Left kidney (tissue), 2 donors: Measurements from ENCODE around the gene ABCG4. TPM values are rescaled to one million over a fixed set of nuclear protein-coding genes. Genes with fewer than 3 reads are reported as not detected.
"Not testable (repeated sequence)": the region's sequence is repeated elsewhere in the genome, so short reads cannot be mapped to it uniquely, and the experiment has no call there.

Source experiments
- DNase-seq: peaks from one replicate; pipeline ENCODE4 v3.0.0-alpha.2; 2013
- polyA plus RNA-seq: library from polyadenylated mRNA; unstranded; fragments of 120-200 nt; gene quantifications from one replicate; pipeline ENCODE4 v1.2.1, GENCODE V29; 2013; ENCODE audit not compliant: insufficient read length

ABCG4 gene
- polyA plus RNA-seq, 1 donor = 1.0 TPM

GRCh38 chr11:119115484-119116234, 33.2 kb upstream of the ABCG4 start:
- DNase-seq = no peak

DNA sequence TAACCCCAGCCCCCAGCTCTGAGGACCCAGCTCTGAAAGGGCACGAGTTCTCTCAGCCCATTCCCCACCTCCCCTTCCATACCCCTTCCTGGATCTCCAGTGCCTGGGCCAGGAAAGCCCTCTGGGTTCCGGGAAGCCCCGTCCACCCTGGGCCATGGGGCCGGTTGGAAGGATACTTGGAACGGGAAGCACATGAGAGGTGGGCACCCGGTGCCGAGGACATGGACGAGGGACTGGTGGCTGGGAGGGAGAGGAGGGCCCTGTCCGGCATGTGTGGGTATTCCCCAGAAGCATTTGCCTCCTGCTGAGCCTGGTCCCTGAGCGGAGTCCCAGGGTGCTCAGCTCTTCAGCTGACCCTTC, 32.6 kb upstream of the ABCG4 start:
- DNase-seq = no peak

DNA sequence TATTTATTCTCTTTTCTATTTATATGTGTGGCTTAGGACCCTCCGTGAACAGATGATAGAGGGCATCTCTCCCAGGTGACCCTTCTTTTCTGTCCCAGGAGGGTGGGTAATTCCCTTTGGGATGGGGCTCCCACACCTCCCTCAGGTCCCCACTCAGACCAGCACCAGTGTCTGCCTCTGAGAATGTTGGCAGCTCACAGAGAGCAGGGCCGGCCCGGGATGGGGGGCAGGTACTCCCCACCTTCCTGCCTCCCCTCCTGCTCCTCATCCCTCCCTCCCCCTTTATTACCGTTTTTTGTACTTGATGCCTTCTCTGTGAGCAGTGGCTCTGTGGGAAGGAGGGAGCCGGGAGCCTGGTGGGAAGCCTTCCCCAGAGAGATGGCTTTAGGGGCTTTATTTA, 32.3 kb upstream of the ABCG4 start:
- DNase-seq = no peak

DNA sequence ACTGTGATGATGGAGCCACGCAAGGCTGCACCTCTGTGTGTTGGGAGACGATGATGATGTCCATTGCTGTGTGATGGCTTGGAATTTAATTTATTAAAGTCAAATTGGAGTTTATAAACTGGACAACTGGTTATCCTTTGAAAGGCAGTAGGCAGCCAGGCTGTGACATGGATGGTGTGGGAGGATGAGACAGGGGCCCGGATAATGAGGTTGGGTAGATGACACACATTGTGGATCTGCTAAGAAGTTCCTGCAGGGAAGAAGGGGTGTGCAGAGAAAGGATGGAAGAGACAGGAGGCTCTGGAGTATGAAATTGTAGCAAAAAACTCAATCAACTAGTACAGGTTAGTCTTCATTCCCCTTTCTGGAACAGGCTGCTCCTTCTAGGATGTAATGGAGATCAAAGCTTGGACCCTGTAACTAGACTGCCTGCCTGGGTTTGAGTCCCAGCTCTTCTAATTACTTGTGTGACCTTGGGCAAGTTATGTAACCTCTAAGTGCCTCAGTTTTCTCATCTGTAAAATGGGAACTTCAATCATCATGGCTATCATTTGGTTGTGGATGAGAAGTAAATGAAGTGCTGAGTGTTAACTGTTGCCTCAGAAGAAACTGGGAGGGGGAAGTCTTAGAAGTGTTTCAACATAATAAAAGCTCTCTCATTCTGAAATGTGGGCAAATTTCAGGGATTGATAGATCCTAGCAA, 31.7 kb upstream of the ABCG4 start:
- DNase-seq = no peak

DNA sequence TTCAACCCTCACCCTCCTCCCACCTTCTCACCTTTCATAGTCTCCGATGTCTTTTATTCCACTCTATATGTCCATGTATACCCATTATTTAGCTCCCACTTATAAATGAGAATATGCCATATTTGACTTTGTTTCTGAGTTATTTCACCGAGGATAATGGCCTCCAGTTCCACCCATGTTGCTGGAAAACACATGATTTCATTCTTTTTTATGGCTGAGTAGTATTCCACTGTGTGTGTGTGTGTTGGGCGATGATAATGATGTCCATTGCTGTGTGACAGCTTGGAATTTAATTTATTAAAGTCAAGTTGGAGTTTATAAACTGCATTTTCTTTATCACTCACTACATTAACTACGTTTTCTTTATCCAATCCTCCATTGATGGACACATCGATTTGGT, 30.6 kb upstream of the ABCG4 start:
- DNase-seq = no peak

GRCh38 chr11:119118946-119119345, 29.9 kb upstream of the ABCG4 start:
- no peak for DNase-seq

- DNase-seq = peak; percentile 66
Measured at GRCh38 chr11:119120639-119121007, 28.2 kb upstream of the ABCG4 start.

DNA sequence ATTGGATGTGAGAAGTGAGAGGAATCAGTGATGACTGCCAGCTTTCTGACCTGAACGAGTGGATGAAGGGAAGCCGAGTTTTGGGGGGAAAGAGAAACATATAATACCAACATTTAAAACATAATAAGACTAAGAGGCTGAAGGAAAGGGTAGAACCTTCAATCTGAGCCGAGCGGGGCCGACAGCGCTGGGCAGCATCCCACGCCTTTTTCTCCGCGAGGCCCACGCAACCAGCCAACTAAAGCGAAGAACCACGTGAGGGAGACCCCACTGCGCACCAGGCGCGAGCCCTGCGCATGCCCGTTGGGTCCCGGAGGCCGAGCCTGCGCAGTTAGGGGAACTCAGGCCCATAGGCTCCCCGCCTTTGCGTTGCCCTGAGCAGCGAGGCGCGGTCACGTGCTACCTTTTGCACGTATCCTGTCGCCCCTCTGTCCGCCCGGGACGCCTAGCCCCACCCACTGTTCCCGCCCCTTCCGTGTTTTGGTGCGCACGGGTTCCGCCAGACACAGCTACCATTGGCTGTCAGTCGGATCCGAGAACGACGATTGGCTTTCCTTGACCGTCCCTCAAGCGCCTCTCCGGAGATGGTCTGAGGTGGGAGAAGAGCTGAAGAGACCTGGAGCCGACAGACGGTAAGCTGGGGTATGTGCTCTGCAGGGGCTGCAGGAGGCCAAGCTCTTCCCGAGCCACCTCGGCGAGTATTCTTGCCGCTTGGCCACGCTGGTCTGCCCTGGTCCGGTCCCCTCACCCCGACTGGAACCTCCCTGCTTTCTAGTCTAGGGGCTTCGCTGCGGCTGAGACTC, 27.6 kb upstream of the ABCG4 start, which contains the start of gene HINFP:
HINFP (plus strand) TSS at position 573 of the 803 bp plus-strand sequence. CDS start 5,365 bp downstream, outside the sequence.
- DNase-seq = peak; percentile 98

DNA sequence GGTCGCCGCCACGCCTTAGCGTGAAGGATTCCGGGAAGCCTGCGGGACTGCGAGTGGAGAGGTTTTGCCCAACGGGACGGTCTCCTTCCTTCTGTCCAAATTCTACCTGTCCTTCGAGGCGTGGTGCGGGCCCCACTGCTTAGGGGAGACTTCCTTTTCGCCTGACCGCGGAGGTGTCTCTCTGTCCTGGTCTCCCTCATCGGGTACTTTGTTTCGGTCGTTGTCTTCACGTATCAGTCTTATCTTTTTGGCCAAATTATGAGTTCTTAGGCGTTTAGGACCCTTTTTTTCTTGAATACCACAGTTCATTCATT, 27.1 kb upstream of the ABCG4 start:
- DNase-seq = no peak

DNA sequence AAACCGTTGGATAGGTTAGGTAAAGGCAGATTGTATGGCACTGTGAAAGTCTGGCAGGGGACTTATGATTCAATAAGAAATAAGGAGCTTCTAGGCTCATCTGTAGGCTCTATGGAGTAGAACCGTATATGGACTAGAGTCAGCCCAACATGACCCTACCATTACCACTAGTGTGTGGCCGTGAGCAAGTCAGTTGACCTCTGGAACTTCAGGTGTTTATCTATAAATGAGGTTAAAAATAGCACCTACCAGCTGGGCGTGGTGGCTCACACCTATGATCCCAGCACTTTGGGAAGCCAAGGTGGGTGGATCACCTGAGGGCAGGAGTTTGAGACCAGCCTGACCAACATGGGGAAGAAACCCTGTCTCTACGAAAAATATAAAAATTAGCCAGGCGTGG, 23.0 kb upstream of the ABCG4 start:
- DNase-seq = no peak

DNA sequence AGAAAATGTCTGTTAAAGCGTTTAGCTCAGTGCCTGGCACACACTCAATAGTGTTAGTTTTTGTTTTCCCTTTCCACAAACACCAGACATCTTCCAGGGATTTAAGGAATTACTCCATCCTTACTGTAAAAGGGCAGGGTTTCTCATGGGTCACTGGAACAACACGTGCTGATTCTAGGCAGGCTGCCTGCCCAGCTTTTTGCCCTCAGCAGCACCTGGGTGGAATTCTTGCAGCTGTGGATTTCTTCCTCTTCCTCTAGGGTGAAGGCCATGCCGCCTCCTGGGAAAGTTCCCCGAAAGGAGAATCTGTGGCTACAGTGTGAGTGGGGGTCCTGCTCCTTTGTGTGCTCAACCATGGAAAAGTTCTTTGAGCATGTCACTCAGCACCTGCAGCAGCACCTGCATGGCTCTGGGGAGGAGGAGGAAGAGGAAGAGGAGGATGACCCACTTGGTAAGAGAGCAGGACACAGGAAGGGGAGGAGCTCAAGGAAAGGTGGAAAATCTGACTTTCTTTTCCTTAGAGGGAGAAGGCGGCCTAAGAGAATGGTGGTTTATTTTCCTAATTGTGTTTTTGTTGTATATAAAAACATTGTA, 22.1 kb upstream of the ABCG4 start:
- no peak for DNase-seq

GRCh38 chr11:119130662-119131061, 18.2 kb upstream of the ABCG4 start:
- DNase-seq = no peak

DNA sequence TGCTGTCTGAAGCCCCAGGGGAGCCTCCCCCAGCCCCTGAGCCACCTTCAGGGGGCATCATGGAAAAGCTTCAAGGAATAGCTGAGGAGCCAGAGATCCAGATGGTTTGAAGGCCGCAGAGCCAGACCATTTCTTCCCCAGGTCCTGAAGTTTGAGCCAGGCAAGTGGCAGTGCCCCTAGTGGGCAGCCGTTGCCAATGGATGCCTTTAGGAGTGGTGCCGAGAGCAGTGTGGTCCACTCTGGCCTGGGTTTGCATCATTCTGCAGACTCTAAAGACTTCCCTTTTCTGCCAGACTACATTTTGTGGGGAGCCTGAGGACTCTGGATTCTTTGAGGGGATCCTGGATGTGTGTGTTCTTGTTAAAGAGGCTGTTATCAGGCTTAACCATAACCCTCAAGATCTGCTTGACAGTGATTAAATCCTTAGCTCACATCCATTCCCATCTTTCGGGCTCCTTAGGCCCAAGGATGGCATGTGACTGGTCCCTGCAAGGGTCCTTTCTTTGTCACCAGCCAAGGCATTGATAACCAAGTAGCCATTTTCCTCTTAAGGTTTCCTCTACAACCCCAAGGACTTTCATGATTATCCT, 14.4 kb upstream of the ABCG4 start:
- DNase-seq = no peak

GRCh38 chr11:119139276-119139675, 9.6 kb upstream of the ABCG4 start:
- DNase-seq = not testable (repeated sequence)

DNA sequence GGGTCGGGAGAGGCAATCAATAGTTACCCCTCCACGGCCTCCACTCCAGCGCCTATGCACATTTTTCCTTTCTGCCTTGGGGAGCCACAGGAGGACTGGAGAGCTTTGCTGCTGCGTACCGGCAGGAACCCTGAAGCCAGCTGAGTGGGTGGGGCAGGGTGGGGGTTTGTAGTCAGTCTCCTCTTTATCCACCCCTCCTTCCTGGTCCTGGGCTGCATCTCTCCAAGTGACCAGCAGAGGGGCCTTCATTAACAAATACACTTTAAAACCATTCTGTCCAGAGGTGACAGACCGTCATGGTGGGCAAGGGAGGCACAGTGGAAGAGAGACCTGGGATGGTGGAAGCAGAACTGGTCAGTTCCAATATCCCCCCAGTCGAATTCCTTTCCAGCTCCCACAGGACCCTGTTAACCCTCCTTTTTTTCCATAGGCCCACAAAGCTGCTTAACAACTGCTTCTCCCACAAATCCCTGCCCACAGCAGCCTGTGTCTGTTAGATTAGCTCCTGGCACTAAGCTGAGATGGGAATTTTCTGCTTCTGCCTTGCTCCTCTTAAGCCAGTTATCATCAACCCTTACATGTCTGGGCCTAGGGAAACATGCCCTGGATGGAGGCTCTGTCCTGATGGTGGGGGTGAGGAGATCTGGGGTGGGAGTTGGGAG, 3.9 kb upstream of the ABCG4 start:
- peak; percentile 46 for DNase-seq

DNA sequence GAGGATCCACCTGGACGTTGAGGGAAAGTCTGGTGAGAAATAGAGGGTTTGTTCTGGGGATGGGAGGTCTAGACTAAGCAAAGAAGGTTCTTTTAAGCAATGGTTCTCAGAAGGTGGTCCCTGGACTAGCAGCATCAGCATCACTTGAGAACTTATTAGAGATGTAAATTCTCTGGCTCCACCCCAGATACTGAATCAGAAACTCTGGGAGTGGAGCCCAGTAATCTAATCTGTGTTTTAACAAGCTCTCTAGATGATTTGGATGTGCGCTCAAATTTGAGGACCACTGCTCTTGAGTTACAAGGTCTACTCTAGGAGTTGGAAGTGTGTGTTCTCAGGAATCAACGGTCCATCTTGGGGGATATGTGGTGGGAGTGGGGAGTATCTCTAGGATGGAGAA, 3.3 kb upstream of the ABCG4 start:
- no peak for DNase-seq

DNA sequence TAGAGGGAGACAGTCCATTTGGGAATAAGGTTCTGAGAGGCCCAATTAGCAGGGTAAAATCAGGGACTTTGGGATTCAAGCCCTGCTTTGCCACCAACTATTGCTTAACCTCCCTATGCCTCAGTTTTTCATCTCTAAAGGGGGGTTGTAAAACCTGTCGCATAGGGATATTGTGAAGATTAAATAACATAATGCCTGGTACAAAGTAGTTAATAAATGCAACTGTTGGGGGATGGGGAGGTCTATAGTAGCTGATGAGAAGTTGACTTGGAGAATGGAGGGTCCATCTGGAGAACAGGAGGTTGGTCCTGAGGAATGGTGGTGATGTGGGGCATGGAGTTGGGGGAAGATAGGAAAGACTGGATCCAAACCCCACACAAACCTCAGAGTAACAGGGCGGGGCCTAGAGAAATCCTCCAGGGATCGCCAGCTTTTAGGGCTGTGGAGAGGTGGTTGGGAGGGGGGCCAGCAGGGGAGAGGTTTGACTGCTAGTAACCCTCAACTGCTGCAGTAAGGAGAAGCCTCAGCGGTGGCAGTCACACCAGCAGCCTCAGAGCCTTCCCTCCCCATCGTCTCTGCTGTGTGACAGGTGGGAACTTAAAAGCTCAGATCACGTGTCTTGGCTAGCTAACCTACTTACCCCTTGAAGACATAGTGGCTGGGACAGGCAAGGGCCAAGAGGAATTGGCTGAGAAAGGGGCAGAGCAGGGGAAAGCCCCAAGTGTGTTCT, 1.1 kb upstream of the ABCG4 start:
- no peak for DNase-seq

GRCh38 chr11:119148720-119149017, 183 bp upstream of the ABCG4 start:
- no peak for DNase-seq

GRCh38 chr11:119149786-119150275, 979 bp downstream of the ABCG4 start:
- no peak for DNase-seq

DNA sequence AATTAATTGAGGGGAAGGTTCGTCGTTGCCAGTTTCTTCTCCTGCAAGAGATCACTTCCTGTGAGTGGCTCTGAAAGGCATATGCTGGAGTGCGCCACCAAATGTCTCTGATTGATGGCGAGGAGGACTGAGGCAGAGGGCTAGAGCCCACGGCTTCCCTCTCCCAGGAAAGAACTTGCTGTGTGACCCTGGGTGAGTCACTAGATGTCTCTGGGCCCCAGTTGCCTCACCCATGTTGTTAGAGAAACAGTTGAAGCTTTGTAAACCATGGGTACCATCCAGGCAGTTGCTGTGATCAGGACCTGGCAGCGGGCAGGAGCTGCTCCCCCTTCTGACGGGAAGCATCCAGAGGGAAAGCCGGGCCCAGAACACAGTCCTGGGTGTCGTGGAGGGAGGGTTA, 3.2 kb downstream of the ABCG4 start:
- no peak for DNase-seq

DNA sequence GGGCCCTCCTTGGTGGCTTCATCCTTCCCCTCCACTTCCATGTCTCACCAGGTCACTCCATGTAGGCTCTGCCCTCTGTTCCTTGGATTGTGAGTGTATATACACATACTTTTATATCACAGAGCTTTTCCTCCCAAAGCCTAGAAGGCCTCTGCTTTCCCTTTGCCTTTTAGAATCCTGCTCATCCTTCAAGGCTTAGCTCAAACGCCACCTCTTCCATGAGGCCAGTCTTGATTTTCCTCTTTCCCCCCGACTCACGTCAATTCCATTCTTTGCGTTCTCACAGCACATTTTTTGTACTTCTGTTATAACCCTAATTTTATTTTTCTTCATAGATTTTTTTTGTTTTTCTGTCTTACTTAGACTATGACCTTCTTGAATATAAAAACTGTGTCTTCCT, 3.8 kb downstream of the ABCG4 start:
- no peak for DNase-seq
